HepG2 (cell line): ENCODE measurements around the gene RHBDF2. TPM values are rescaled to one million over a fixed set of nuclear protein-coding genes. Genes with fewer than 3 reads are reported as not detected.

ENCODE experiments used
- AKAP8 ChIP-seq: sonication (generic); formaldehyde crosslinking; IDR thresholded peaks from 2 replicates; pipeline ENCODE4 v1.5.1; 2020; ENCODE audit warnings: mild to moderate bottlenecking, missing genetic modification reagents
- CBX1 ChIP-seq: IDR thresholded peaks from one replicate; pipeline ENCODE4 v1.6.1; 2016; ENCODE audit warnings: antibody characterized with exemption, low read depth
- ERF ChIP-seq: IDR thresholded peaks from 2 replicates; pipeline ENCODE4 v1.6.1; 2018; ENCODE audit warnings: missing biosample characterization, missing genetic modification reagents
- KAT8 ChIP-seq: IDR thresholded peaks from 2 replicates; pipeline ENCODE4 v1.6.1; 2016; ENCODE audit warnings: missing genetic modification reagents, missing compliant biosample characterization
- KDM3A ChIP-seq: IDR thresholded peaks from 2 replicates; pipeline ENCODE4 v1.6.1; 2018; ENCODE audit warnings: low read depth, missing compliant biosample characterization
- KDM6A ChIP-seq: IDR thresholded peaks from 2 replicates; pipeline ENCODE4 v1.6.1; 2016; ENCODE audit warnings: low read depth
- MTA1 ChIP-seq: sonication (generic); formaldehyde crosslinking; IDR thresholded peaks from 2 replicates; pipeline ENCODE4 v1.4.0; 2020; ENCODE audit warnings: missing genetic modification reagents, mild to moderate bottlenecking, borderline replicate concordance
- MTF2 ChIP-seq: sonication (generic); formaldehyde crosslinking; IDR thresholded peaks from 2 replicates; pipeline ENCODE4 v1.5.0; 2020; ENCODE audit warnings: missing genetic modification reagents, borderline replicate concordance
- MXI1 ChIP-seq: IDR thresholded peaks from 3 replicates; pipeline ENCODE4 v1.6.1; 2012; ENCODE audit warnings: low read depth, low read length, inconsistent platforms, borderline replicate concordance
- NFIB ChIP-seq: sonication (generic); formaldehyde crosslinking; IDR thresholded peaks from 2 replicates; pipeline ENCODE4 v1.9.0; 2021; ENCODE audit warnings: missing genetic modification reagents, mild to moderate bottlenecking, borderline replicate concordance
- PLRG1 ChIP-seq: fragments of 450-650 bp; conservative IDR thresholded peaks from 2 replicates; pipeline ENCODE4 v1.6.1; 2016
- RBM22 ChIP-seq: fragments of 200-400 bp; formaldehyde crosslinking; optimal IDR thresholded peaks from 2 replicates; pipeline ENCODE3; 2017; ENCODE audit warnings: mild to moderate bottlenecking, low read length, moderate library complexity
- SAFB2 ChIP-seq: sonication (generic); formaldehyde crosslinking; IDR thresholded peaks from 2 replicates; pipeline ENCODE4 v1.5.1; 2020; ENCODE audit warnings: missing genetic modification reagents, low read depth, mild to moderate bottlenecking, borderline replicate concordance
- STAG1 ChIP-seq: sonication (generic); formaldehyde crosslinking; IDR thresholded peaks from 2 replicates; pipeline ENCODE4 v1.4.0; 2020; ENCODE audit warnings: missing genetic modification reagents
- XRCC5 ChIP-seq: fragments of 200-400 bp; formaldehyde crosslinking; optimal IDR thresholded peaks from 2 replicates; pipeline ENCODE3; 2017; ENCODE audit warnings: mild to moderate bottlenecking, low read length
- ZBTB42 ChIP-seq: sonication (generic); formaldehyde crosslinking; IDR thresholded peaks from 2 replicates; pipeline ENCODE4 v1.5.0; 2020; ENCODE audit warnings: mild to moderate bottlenecking, missing genetic modification reagents
- ZNF136 ChIP-seq: sonication (generic); formaldehyde crosslinking; IDR thresholded peaks from 2 replicates; pipeline ENCODE4 v1.8.1; 2022; ENCODE audit warnings: low read depth, mild to moderate bottlenecking, moderate library complexity, missing genetic modification reagents
- ZNF230 ChIP-seq: sonication (generic); formaldehyde crosslinking; IDR thresholded peaks from 2 replicates; pipeline ENCODE4 v1.4.0; 2020; ENCODE audit warnings: mild to moderate bottlenecking, missing genetic modification reagents
- ZNF235 ChIP-seq: sonication (generic); formaldehyde crosslinking; IDR thresholded peaks from 2 replicates; pipeline ENCODE4 v1.8.1; 2023; ENCODE audit warnings: mild to moderate bottlenecking, missing genetic modification reagents, borderline replicate concordance
- ZNF326 ChIP-seq: sonication (generic); formaldehyde crosslinking; IDR thresholded peaks from 2 replicates; pipeline ENCODE4 v1.4.0; 2020; ENCODE audit warnings: missing genetic modification reagents, borderline replicate concordance
- ZNF484 ChIP-seq: sonication (generic); formaldehyde crosslinking; IDR thresholded peaks from 2 replicates; pipeline ENCODE4 v1.5.1; 2020; ENCODE audit warnings: mild to moderate bottlenecking, low read depth, missing genetic modification reagents, borderline replicate concordance
- ZNF547 ChIP-seq: sonication (generic); formaldehyde crosslinking; IDR thresholded peaks from 2 replicates; pipeline ENCODE4 v1.5.1; 2020; ENCODE audit warnings: mild to moderate bottlenecking, missing genetic modification reagents
- ZNF570 ChIP-seq: sonication (generic); formaldehyde crosslinking; IDR thresholded peaks from 2 replicates; pipeline ENCODE4 v1.4.0; 2020; ENCODE audit warnings: mild to moderate bottlenecking, missing genetic modification reagents, borderline replicate concordance
- ZNF776 ChIP-seq: sonication (generic); formaldehyde crosslinking; IDR thresholded peaks from 2 replicates; pipeline ENCODE4 v1.4.0; 2020; ENCODE audit warnings: mild to moderate bottlenecking, missing genetic modification reagents
- ZNF891 ChIP-seq: sonication (generic); formaldehyde crosslinking; IDR thresholded peaks from 2 replicates; pipeline ENCODE4 v1.5.0; 2020; ENCODE audit warnings: mild to moderate bottlenecking, missing genetic modification reagents
- polyA plus RNA-seq, 8 experiments: library from polyadenylated mRNA; depleted of rRNA in 3 of 8; stranded (reverse) in 7 of 8; unstranded in 1 of 8; fragments of >200 nt; fragmentation: Illumina TruSeq in 4 of 8; extraction: Trizol in 4 of 8; gene quantifications; 2 replicates each; pipeline versions ENCODE4 v1.2.1 to v1.2.3, GENCODE V29; 2011 to 2016; ENCODE audit warnings: low read depth in 4 of 8, missing spikeins in 1 of 8, mixed read lengths in 1 of 8; ENCODE audit not compliant: insufficient read depth in 1 of 8
- total RNA-seq, 5 experiments: library from RNA; depleted of rRNA; stranded (reverse); fragments of >200 nt; fragmentation: Illumina TruSeq; extraction: Trizol; gene quantifications; 2 replicates each; pipeline ENCODE4 v1.2.3, GENCODE V29; 2016; ENCODE audit warnings: low read depth in 1 of 5
- TF ChIP-seq, protein P1 (sequence below): IDR thresholded peaks from 2 replicates; pipeline ENCODE4 v1.6.1; 2016
- TF ChIP-seq, protein P2 (sequence below): IDR thresholded peaks from 2 replicates; pipeline ENCODE4 v1.6.1; 2016; ENCODE audit warnings: low read depth, control low read depth
- TF ChIP-seq, protein P3 (sequence below): sonication (generic); formaldehyde crosslinking; IDR thresholded peaks from 2 replicates; pipeline ENCODE4 v1.8.1; 2023; ENCODE audit warnings: missing genetic modification reagents, inconsistent platforms, borderline replicate concordance
- TF ChIP-seq, protein P4 (sequence below): IDR thresholded peaks from 2 replicates; pipeline ENCODE4 v1.6.1; 2012; ENCODE audit warnings: inconsistent platforms

The RHBDF2 gene
- total and polyA plus RNA-seq, 2 of the 13 experiments (the other 11 are each of a cell fraction or from before 2014, with no cell fraction given): 7.8 to 24.2 TPM

DNA sequence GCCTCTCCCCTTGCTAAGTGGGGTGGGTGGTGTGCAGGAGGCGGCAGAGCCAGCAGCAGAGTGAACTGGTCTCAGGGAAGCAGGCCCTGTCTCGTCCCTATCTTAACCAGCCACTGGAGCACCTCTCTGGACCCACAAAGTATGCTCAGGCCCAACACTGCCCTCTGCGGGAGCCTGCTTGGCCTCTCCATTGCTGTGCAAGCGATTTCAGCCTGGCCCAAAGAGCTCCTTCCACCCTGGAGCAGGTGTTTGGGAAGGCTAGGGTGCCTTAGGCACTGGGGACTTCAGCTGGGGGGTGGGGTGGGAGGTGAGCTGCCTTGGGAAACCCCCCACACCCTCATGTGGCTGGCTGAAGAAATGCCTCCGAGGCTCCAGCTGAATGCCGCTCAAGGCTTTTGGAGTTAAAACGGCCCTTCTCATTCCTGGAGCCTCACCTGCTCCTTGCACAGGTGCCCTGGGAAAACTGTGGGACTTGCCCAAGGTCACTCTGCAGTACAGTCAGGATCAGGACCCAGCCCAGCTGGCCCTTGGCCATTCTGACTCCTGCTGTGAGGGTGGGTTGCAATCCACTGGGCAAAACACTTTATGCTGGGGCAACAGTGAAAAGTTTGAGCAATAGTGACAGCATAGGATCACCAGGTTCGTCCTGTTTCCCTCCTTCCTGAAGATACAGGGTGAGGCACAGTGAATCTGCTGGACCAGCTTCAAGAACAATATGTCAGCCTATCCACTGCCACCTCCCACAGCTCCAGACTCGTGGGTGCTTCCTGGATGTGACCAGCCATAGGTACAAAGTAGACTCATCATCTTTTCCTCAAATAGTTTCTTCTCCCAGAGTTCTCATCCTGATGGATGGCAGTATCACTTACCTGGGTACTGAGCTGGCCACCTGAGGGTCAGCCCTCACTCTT, 42.4 kb downstream of the RHBDF2 start (continued):
- TF ChIP-seq, protein P1, sequence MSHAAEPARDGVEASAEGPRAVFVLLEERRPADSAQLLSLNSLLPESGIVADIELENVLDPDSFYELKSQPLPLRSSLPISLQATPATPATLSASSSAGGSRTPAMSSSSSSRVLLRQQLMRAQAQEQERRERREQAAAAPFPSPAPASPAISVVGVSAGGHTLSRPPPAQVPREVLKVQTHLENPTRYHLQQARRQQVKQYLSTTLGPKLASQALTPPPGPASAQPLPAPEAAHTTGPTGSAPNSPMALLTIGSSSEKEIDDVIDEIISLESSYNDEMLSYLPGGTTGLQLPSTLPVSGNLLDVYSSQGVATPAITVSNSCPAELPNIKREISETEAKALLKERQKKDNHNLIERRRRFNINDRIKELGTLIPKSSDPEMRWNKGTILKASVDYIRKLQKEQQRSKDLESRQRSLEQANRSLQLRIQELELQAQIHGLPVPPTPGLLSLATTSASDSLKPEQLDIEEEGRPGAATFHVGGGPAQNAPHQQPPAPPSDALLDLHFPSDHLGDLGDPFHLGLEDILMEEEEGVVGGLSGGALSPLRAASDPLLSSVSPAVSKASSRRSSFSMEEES (CRISPR knock-in tag): no peak
- TF ChIP-seq AKAP8 (no peak), MTA1 (CRISPR knock-in tag) (no peak), XRCC5 (peak; percentile 96), RBM22 (no peak), PLRG1 (no peak), ERF (CRISPR knock-in tag) (no peak), MTF2 (no peak), KDM6A (no peak), ZNF326 (CRISPR knock-in tag) (no peak), ZNF235 (CRISPR knock-in tag) (0 out of 2 replicates have a peak, but pooled peaks have one; percentile 41), ZNF891 (peak; percentile 67; the same call in 1 of the 2 replicates), NFIB (no peak), KDM3A (CRISPR knock-in tag) (no peak), ZNF230 (CRISPR knock-in tag) (no peak), ZNF570 (no peak), ZNF776 (CRISPR knock-in tag) (no peak), MXI1 (no peak), ZBTB42 (CRISPR knock-in tag) (no peak), SAFB2 (no peak), KAT8 (CRISPR knock-in tag) (no peak), ZNF484 (no peak), ZNF547 (no peak), CBX1 (no peak), ZNF136 (CRISPR knock-in tag) (no peak), STAG1 (peak; percentile 79)
- TF ChIP-seq, protein P2, sequence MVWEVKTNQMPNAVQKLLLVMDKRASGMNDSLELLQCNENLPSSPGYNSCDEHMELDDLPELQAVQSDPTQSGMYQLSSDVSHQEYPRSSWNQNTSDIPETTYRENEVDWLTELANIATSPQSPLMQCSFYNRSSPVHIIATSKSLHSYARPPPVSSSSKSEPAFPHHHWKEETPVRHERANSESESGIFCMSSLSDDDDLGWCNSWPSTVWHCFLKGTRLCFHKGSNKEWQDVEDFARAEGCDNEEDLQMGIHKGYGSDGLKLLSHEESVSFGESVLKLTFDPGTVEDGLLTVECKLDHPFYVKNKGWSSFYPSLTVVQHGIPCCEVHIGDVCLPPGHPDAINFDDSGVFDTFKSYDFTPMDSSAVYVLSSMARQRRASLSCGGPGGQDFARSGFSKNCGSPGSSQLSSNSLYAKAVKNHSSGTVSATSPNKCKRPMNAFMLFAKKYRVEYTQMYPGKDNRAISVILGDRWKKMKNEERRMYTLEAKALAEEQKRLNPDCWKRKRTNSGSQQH: no peak
- TF ChIP-seq, protein P3, sequence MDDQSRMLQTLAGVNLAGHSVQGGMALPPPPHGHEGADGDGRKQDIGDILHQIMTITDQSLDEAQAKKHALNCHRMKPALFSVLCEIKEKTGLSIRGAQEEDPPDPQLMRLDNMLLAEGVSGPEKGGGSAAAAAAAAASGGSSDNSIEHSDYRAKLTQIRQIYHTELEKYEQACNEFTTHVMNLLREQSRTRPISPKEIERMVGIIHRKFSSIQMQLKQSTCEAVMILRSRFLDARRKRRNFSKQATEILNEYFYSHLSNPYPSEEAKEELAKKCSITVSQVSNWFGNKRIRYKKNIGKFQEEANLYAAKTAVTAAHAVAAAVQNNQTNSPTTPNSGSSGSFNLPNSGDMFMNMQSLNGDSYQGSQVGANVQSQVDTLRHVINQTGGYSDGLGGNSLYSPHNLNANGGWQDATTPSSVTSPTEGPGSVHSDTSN (CRISPR knock-in tag): no peak
- TF ChIP-seq, protein P4, sequence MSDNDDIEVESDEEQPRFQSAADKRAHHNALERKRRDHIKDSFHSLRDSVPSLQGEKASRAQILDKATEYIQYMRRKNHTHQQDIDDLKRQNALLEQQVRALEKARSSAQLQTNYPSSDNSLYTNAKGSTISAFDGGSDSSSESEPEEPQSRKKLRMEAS: no peak
